Left renal pelvis (tissue), 4 donors: Measurements from ENCODE around the gene COQ8B. TPM values are rescaled to one million over a fixed set of nuclear protein-coding genes. Genes with fewer than 3 reads are reported as not detected.
"Not testable (repeated sequence)": the region's sequence is repeated elsewhere in the genome, so short reads cannot be mapped to it uniquely, and the experiment has no call there.

ENCODE experiments used
- DNase-seq, 4 donors: peaks; one replicate each; pipeline ENCODE4 v3.0.0-alpha.2; 2013; ENCODE audit warnings: low read depth in 4 of 4, low spot score in 3 of 4
- polyA plus RNA-seq, 4 donors: library from polyadenylated mRNA; unstranded; fragments of 120-200 nt; gene quantifications; one replicate each; pipeline ENCODE4 v1.2.1, GENCODE V29; 2013; ENCODE audit not compliant: insufficient read length in 4 of 4

COQ8B gene
- 10 to 100 TPM; 25.9 to 49.7 (median 30.0) TPM for polyA plus RNA-seq

- peak; percentile 96 to 99 (median 97) for DNase-seq
Observed at GRCh38 chr19:40716482-40717324, at the start of gene COQ8B, which contains the start of gene ITPKC. Gene COQ8B, minus strand, starts transcription at chr19:40716886. Its CDS starts 2,254 bp downstream, at chr19:40714632. Gene ITPKC, plus strand, starts transcription at chr19:40717112. Its CDS starts 24 bp downstream, at chr19:40717136.

- DNase-seq, result not testable (repeated sequence)
Observed at GRCh38 chr19:40766385-40766784, 49.7 kb upstream of the COQ8B start.

GRCh38 chr19:40763963-40764362, 47.3 kb upstream of the COQ8B start:
- DNase-seq, result no peak

- DNase-seq, result no peak
Observed at GRCh38 chr19:40763526-40763925, 46.8 kb upstream of the COQ8B start.

- DNase-seq, result no peak
Observed at GRCh38 chr19:40762754-40763470, 46.2 kb upstream of the COQ8B start.

DNA sequence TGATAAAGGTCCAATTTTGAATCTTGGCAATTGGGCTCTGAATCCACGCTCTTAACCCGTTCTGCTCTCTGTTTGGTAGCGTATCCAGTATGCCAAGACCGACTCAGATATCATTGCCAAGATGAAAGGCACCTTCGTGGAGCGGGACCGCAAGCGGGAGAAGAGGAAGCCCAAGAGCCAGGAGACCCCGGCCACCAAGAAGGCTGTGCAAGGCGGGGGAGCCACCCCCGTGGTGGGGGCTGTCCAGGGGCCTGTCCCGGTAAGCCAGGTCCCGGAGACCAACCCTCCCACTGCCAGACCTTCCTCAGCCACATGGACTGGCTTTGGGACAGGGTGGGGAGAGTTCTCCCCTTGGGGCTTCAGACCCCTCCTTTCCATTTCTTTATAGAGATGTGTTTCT, 42.7 kb upstream of the COQ8B start:
- DNase-seq, result no peak

DNA sequence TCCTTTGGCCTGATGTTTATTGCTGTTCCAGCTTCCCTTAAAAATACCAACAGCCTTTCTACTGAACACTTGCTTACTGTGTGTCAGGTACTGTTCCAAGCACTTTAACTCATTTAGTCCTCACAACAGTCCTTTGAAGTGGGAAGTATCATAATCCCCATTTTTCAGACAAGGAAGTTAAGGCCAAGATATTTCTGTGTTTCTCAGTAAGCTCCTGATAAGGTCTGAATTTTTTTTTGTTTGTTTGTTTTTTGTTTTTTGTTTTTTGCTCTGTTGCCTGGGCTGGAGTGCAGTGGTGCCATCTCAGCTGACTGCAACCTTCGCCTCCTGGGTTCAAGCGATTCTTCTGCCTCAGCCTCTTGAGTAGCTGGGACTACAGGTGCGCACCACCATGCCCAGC, 41.8 kb upstream of the COQ8B start:
- no peak for DNase-seq

GRCh38 chr19:40756502-40757110, 39.9 kb upstream of the COQ8B start:
- DNase-seq, result no peak

DNA sequence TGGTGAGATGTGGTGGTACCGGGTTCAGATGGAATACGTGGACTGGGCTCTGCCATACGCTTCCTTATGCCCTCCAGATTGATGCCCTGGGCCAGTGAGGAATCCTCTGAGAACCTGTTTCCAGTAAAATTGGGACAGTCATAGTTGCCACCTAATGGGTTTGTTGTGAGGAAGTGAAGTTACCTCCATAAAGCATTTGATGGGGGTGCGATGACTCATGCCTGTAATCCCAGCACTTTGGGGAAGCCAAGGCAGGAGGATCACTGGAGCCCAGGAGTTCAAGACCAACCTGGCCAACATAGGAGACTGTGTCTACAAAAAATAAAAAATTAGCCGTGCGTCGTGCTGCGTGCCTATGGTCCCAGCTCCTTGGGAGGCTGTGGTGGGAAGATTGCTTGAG, 39.1 kb upstream of the COQ8B start:
- DNase-seq, result no peak

- no peak for DNase-seq
Observed at GRCh38 chr19:40755248-40755624, 38.5 kb upstream of the COQ8B start.

GRCh38 chr19:40754611-40755247, 38.0 kb upstream of the COQ8B start:
- DNase-seq, result no peak

DNA sequence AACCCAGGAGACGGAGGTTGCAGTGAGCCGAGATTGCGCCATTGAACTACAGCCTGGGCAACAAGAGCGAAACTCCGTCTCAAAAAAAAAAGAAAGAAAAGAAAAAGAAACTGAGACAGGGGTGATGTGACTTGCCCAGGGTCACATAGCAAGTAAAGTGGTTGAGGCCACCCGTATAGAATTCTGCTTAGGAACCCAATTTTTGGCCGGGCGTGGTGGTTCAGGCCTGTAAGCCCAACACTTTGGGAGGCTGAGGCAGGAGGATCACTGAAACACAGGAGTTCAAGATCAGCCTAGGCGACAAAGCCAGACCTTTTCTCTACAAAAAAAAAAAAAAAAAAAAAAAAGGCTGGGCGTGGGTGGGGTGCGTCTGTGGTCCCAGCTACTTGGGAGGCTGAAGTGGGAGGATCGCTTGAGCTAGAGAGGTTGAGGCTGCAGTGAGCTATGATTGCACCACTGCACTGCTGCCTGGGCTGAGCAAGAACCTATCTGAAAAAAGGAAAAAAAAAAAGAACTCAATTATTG, 35.6 kb upstream of the COQ8B start:
- no peak for DNase-seq

DNA sequence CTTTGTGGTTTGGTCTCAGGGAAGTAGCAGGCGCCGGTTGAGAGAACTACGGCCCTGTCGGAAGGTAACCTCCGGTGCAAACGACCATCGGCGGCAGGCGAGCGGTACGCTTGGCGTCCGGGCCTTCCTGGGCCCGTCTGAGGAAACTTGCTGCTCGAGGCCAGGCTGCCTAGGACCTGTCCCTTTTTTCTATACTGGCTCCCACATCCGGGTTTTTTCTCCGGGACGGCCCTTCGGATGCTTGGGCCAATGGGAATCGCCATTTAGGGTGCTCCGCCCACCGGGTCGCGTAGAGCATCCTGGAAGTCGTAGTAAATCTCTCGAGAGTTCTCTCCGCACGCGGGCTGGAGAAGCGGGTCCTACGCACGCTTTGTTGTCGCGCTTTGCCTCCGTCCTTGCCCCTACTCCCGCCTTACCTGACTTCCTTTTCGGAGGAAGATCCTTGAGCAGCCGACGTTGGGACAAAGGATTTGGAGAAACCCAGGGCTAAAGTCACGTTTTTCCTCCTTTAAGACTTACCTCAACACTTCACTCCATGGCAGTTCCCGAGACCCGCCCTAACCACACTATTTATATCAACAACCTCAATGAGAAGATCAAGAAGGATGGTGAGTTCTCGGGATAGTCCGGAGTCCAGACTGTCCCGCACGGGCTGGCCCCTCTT, 34.3 kb upstream of the COQ8B start, which contains the start of gene SNRPA:
SNRPA (plus strand) TSS at position 330 of the 664 bp plus-strand sequence; CDS start at position 536, 206 bp downstream.
- peak; percentile 97 to 98 (median 98) for DNase-seq

DNA sequence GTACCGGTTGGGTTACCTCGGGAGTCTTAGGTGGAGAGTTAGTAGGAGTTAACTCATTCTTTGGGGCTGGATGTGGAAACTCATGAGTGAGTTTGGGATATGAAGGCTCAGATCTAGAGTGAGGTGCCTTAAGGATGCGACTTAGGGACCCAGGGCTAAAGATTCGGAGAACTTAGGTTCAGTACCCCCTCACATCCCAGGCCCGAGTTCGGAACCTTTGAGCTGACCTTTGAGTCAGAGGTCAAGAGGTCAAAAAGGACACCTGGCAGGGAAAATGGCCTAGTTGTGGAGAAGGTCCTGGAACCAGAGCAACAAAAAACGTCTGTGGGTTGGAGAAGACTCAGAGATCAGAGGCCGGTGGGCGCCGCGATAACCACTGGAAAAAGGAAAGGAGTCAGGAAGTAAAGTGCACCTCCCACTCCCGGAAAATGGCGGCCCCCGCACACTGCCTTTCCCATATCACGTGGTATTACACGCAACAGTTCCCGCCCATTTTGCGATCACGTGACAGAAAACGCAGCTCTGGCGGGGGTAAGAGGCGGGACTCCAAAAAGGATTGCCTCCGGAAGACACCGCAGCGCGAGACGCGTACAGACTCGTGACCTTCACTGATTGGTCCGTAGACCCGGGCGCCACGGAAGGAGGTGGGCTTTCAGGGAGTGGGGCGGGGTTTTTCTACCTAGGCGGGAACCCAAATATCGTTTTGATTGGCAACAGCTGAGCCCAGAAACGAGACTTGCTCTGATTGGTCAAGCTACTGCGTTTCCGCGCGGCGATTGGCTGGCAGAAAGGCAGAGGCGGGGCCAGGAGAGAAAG, 33.6 kb upstream of the COQ8B start, which contains the start of gene ACTMAP:
ACTMAP (minus strand) TSS at position 420 of the 816 bp plus-strand sequence. CDS start 674 bp downstream, outside the sequence.
- DNase-seq, result peak; percentile 100

DNA sequence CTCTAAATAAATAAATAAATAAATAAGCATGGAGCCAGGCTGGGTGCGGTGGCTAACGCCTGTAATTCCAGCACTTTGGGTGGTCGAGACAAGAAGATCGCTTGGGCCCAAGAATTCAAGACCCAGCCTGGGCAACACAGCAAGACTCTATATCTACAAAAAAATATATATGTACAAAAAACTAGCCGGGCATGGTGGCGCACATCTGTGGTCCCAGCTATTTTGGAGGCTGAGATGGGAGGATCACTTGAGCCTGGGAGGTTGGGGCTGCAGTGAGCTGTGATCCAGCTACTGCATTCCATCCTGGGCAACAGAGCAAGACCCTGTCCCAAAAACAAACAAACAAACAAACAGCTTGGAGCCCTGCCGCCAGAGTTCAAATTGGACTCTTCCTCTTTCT, 30.9 kb upstream of the COQ8B start:
- no peak for DNase-seq

DNA sequence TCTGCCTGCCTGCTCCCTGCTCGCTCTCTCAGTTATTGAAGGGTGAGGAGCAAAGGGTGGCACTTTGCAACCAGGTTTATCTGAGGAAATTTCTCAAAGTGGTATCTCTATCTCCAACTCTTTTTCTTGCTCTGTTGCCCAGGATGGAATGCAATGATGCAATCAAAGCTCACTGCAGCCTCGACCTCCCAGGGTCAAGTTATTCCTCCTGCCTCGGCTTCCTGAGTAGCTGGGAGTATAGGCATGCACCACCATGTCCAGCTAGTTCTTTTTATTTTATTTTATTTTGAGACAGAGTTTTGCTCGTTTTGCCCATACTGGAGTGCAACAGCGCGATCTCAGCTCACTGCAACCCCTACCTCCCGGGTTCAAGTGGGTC, 28.7 kb upstream of the COQ8B start:
- DNase-seq, result no peak

DNA sequence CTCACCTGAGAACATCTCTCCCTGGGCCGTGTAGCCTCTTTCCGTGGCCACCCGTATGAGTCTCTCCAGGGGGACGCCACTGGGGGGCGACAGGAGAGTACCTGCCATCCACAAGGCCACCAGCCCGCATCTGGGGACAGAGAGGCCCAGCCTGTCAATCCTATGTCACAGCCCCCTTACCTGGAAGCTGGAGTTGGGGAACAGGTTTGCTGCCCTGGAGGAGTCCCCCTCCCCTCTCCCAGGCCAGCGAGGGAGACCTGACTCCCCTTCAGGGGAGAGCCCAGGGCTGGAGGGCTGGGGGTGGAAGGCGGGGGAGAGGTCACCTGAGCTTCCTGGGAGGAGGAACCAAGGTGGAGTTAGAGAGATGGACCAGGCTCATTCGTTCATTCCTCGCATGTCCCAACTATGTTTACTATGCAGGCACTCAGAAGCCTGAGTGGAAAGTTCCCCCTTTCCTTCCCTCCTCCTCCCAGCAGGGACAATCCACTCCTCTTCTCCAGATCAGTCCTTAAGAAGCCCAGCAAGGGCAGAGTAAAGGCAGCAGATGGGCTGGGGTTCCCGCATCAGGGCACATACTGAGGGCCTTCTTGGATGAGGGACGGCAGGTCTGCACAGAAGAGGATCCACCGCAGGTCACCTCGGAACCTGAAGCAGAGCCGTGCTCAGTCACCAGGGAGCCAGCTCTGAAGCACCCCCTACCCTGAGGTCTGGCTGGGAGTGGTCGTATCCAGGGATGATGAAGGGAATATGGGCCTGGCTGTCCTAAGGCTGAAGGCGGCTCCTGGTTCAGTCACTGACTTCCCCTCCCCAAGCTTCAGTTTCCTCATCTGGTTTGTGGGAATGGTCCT, 28.1 kb upstream of the COQ8B start:
- peak in 1 of 4 donors; percentile 20 for DNase-seq

GRCh38 chr19:40743926-40744325, 27.2 kb upstream of the COQ8B start:
- no peak for DNase-seq
